A549 (cell line): ENCODE data around the gene NOTCH2. TPM values are rescaled to one million over a fixed set of nuclear protein-coding genes. Genes with fewer than 3 reads are reported as not detected.
"Not testable (repeated sequence)": the region's sequence is repeated elsewhere in the genome, so short reads cannot be mapped to it uniquely, and the experiment has no call there.

Experiments
- ATAC-seq, 2 experiments: fragments of 200-7000 bp in 1 of 2; fragments of >200 bp in 1 of 2; cut with Nextera tagmentation in 1 of 2; cut with Tn5 transposase in 1 of 2; 3 replicates each; pipeline versions ENCODE4 v1.8.0 to v1.9.1; 2018 to 2020; ENCODE audit warnings: mild to moderate bottlenecking in 1 of 2, moderate library complexity in 1 of 2
- CTCF ChIA-PET: fragments of 300-600 bp; sonication (Branson Sonifier 250); formaldehyde crosslinking; extraction: SDS; loops from one replicate; lab custom pipeline; 2021; ENCODE audit warnings: antibody characterized with exemption, inconsistent platforms; lab: Yijun Ruan, JAX
- POLR2A ChIA-PET: fragments of 350-600 bp; formaldehyde crosslinking; extraction: SDS; loops from one replicate; lab custom pipeline; 2021; ENCODE audit warnings: antibody characterized with exemption, inconsistent platforms; lab: Yijun Ruan, JAX
- DNase-seq, 2 experiments: peaks; one replicate each; pipeline versions ENCODE4 v3.0.0 to v3.0.0-alpha.2; 2011 to 2016; ENCODE audit warnings: low read depth in 1 of 2, low spot score in 1 of 2
- FAIRE-seq: peaks from 2 replicates; lab custom pipeline; 2011; peaks lifted over from hg19 to GRCh38; lab: Jason Lieb, UNC
- H3K27ac ChIP-seq, 2 experiments: fragments of >200 bp; sonication (Bioruptor Twin); formaldehyde crosslinking; 3 replicates each; pipeline ENCODE4 v1.5.1; 2016 to 2017
- H3K4me1 ChIP-seq: fragments of >200 bp; sonication (Bioruptor Twin); formaldehyde crosslinking; 3 replicates; pipeline ENCODE4 v1.6.1; 2016
- H3K4me2 ChIP-seq: fragments of >200 bp; sonication (Bioruptor Twin); formaldehyde crosslinking; 3 replicates; pipeline ENCODE4 v1.6.1; 2016
- H3K4me3 ChIP-seq: fragments of >200 bp; sonication (Bioruptor Twin); formaldehyde crosslinking; 3 replicates; pipeline ENCODE4 v1.5.1; 2016
- H3K9me3 ChIP-seq: fragments of >200 bp; sonication (Bioruptor Twin); formaldehyde crosslinking; 3 replicates; pipeline ENCODE4 v1.6.1; 2016
- WGBS: methylation state at CpG from one replicate; pipeline ENCODE4 v1.1.6; 2017; ENCODE audit errors: missing lambda C conversion rate; 5-methylcytosine and 5-hydroxymethylcytosine counted together
- polyA plus RNA-seq, 4 experiments: library from polyadenylated mRNA; depleted of rRNA in 3 of 4; stranded (reverse); fragments of >200 nt; fragmentation: RNase III in 1 of 4; extraction: RNeasy Plus Mini Kit Qiagen cat#74134 plus additional on column Dnase treatment in 1 of 4; gene quantifications; 2 replicates in 3 of 4; 3 replicates in 1 of 4; pipeline ENCODE4 v1.2.3, GENCODE V29; 2011 to 2017

The NOTCH2 gene
- polyA plus RNA-seq, 2 of the 4 experiments (the other 2 are of a cell fraction), result 11.6 to 15.0 TPM

DNA sequence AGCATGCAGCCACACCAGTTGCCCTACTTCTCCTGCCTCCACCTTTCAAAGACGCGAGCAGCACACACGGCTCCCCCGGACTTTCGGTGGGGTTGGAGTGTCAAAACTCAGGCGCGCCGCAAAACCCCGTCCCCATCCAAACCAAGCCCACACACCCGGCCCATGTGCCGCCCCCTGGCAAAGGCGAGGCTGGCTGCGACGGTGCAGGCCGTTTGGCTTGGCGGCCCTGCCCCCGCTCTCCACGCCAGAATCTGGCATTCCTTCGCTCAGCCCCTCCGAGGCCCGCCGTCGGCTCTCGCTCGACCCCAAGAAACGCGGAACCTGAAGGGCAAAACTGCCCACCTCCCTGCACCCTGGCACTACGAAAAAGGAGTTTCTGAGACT, 787 bp downstream of the NOTCH2 start:
- Histone ChIP-seq H3K27ac (peak overlapping the region in 1 of 2 experiments; percentile 85; a peak in 2 of 6 replicates), H3K4me3 (peak overlapping the region; percentile 52)
- POLR2A ChIA-PET, H3K9me3 ChIP-seq, DNase-seq, ATAC-seq, CTCF ChIA-PET, H3K4me1 ChIP-seq, FAIRE-seq, H3K4me2 ChIP-seq: not testable (repeated sequence)
- WGBS, result no CpG with 5 or more reads among the region's 28 CpGs

DNA sequence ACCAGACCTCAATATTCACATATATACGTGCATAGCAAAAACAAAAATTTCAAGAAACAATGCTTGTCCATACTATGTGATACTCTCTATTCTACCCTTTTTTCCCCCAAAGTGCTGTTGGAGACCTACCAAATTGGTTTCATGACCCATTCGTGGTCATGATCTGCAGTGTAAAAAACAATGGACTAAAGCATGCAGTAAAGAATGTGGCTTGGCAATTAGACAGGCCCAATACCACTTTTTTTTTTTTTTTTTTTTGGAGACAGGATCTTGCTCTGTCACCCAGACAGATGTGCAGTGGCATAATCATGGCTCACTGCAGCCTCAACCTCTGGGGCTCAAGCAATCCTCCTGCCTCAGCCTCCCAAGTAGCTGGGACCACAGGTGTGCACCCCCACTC, 21.3 kb downstream of the NOTCH2 start:
- FAIRE-seq, POLR2A ChIA-PET: not testable (repeated sequence)
- no CpG with 5 or more reads among the region's 2 CpGs for WGBS

DNA sequence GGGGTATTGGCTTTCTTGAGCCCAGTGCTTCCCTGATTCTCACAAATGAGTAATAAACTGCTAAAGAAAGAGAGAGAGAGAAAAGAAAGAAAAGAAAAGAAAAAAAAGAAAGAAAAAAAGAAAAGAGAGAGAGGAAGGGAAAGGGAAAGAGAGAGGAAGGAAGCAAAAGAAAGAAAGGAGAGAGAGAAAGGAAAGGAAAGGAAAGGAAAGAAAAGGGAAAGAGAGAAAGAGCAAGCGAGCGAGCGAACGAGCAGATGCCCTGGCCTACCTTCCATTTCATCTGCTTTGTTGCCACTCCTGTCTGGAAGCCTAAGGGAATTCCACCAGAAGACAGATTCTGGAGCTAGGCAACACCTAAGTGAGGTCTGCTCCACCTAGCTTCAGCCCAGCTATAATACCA, 27.7 kb downstream of the NOTCH2 start:
- H3K4me3 ChIP-seq, H3K4me2 ChIP-seq, H3K27ac ChIP-seq, FAIRE-seq, POLR2A ChIA-PET, H3K9me3 ChIP-seq, CTCF ChIA-PET, ATAC-seq, H3K4me1 ChIP-seq, DNase-seq: not testable (repeated sequence)
- WGBS, result no CpG with 5 or more reads among the region's 4 CpGs

More for the DNA sequence above, 21.3 kb downstream of the NOTCH2 start:
- H3K4me3 ChIP-seq, H3K9me3 ChIP-seq, H3K4me2 ChIP-seq, CTCF ChIA-PET, H3K27ac ChIP-seq, ATAC-seq, DNase-seq, H3K4me1 ChIP-seq: not testable (repeated sequence)

DNA sequence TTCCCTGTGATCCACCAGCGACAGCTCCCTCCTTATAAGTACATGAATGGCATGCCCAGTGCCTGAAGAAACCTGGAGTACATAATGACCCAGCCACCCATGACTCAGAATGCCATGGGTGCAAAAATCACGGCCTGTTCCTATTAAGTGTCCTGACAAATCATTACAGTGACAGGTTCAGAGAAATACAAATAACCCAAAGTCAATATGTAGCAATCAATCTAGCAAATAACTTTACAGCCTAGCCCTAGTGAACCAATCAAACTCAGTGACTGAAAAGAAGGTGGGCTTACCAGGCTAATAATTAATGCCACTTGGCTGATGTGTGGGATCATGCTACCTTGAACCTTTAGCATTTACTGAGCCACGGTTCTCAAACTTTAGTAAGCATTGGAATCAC, 37.2 kb downstream of the NOTCH2 start:
- FAIRE-seq, DNase-seq, H3K4me1 ChIP-seq, POLR2A ChIA-PET, ATAC-seq, H3K9me3 ChIP-seq, CTCF ChIA-PET, H3K4me2 ChIP-seq, H3K4me3 ChIP-seq, H3K27ac ChIP-seq: not testable (repeated sequence)
- WGBS, result no CpG with 5 or more reads among the region's 3 CpGs

DNA sequence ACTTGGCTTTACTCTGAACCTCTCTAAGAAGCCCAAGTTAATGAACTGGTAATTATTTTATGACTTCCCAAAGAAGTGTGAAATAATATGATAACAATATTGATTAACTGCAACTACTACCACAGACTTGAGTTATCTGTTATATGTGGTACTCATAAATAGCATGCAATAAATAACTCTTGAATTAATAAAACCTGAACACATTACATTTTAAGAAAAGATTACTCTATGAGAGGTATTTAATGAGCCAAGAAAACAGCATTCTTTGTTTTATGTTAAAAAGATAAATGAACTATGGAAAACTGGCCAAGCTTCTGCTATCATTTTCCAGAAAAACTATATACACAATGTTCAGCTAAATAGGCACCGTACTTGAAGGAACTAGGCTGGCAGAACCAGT, 45.7 kb downstream of the NOTCH2 start:
- H3K27ac ChIP-seq, POLR2A ChIA-PET, CTCF ChIA-PET, DNase-seq, H3K4me1 ChIP-seq, ATAC-seq, H3K9me3 ChIP-seq, H3K4me2 ChIP-seq, FAIRE-seq, H3K4me3 ChIP-seq: not testable (repeated sequence)
- WGBS, result no CpG with 5 or more reads among the region's 1 CpG

DNA sequence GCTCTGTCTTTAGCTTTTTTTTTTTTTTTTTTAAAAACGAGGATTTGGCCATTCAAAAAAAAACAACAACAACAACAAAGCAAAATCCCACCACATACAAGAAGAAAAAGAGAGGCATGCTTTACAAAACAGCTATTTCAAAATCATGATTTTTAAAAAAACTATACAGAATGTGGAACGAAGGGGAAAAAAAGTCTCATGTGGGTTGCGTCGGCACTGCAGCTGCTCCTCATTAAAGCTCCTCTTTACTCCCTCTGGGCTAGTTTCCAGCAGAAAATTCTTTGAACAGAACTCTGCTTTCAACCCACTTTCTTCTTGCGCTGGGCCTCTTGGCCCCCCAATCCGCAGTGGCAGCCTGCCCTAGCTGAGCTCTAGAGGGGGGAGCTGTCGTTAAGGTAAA, 54.5 kb downstream of the NOTCH2 start:
- 72% methylated on average over 5 of the region's 7 CpGs for WGBS
- FAIRE-seq, POLR2A ChIA-PET, H3K4me1 ChIP-seq, CTCF ChIA-PET, H3K9me3 ChIP-seq, DNase-seq, H3K4me2 ChIP-seq, H3K27ac ChIP-seq, ATAC-seq, H3K4me3 ChIP-seq: not testable (repeated sequence)

DNA sequence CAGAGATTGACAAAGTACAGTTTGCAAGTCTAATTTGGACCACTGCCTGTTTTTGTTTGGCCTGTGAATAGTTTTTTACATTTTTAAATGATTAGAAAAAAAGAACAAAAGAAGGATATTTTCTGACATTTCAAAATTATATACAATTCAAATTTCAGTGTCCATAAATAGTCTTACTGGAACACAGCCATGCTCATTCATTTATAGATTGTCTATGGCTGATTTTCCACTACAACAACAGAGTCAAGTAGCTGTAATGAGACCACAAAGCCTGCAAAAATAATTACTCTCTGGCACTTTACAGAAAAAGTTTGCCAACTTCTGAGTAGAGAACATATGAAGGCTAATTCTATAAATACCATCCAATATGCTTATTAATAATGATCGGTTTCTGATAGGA, 61.1 kb downstream of the NOTCH2 start:
- DNase-seq, H3K4me3 ChIP-seq, ATAC-seq, H3K27ac ChIP-seq, CTCF ChIA-PET, POLR2A ChIA-PET, FAIRE-seq, H3K4me2 ChIP-seq, H3K9me3 ChIP-seq, H3K4me1 ChIP-seq: not testable (repeated sequence)
- WGBS, result 36% methylated on average over 1 of the region's 1 CpG

DNA sequence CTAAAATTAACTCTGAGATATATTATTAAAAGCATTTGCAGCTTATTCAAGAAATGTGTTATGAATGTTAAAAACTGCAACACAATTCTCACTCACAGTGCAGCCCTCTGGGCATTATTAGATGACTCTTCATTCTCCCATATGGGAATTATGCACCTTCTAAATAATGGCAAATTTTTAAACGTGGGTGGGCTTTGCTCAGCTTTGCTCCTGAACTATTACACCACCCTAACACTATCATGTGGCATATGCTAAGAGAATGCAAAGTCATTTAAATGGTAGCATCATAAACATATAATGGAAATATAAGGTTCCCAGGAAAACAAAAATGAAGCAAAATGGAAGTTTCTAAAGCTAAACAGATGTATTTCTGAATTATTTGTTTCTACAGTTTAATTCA, 61.6 kb downstream of the NOTCH2 start:
- H3K4me1 ChIP-seq, DNase-seq, H3K27ac ChIP-seq, H3K4me2 ChIP-seq, H3K9me3 ChIP-seq, ATAC-seq, POLR2A ChIA-PET, H3K4me3 ChIP-seq, CTCF ChIA-PET, FAIRE-seq: not testable (repeated sequence)
- WGBS, result no CpG with 5 or more reads among the region's 1 CpG

DNA sequence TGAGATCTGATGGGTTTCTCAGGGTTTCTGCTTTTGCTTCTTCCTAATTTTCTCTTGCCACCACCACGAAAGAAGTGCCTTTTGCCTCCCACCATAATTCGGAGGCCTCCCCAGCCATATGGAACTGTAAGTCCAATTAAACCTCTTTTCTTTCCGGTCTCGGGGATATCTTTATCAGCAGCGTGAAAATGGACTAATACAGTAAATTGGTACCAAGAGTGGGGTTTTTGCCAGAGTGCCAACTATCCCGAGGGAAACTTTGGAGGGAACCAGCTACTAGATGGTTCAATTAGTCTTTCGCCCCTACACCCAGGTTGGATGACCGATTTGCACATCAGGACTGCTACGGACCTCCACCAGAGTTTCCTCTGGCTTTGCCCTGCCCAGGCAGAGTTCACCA, 68.4 kb downstream of the NOTCH2 start:
- POLR2A ChIA-PET, H3K4me1 ChIP-seq, DNase-seq, FAIRE-seq, H3K27ac ChIP-seq, CTCF ChIA-PET, H3K4me3 ChIP-seq, H3K4me2 ChIP-seq, ATAC-seq, H3K9me3 ChIP-seq: not testable (repeated sequence)
- WGBS, result 96% methylated on average over 8 of the region's 9 CpGs

DNA sequence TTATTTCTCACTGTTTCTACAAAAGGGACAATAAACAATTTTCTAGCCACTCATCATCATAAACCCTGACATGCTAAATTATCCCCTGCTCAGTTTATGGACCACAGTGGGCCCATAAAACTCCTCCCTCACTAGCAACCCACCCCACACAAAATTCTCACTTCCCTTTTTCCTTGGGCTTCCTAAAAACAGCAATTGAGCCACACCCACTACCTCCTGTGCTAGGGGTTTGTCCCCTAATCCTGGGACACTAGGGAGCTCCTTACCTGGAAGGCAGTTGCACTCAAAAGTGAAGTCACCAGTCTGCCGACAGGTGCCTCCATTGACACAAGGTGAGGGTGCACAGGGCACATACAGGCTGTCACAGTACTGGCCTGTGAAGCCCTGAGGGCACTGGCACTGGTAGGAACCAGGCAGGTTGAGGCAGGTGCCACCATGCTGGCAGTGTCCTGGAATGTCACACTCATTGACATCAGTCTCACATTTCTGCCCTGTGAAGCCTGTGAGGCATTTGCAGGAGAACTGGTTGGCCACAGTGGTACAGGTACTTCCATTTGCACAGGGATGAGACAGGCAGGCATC, 72.6 kb downstream of the NOTCH2 start:
- POLR2A ChIA-PET, H3K4me1 ChIP-seq, DNase-seq, H3K4me3 ChIP-seq, H3K9me3 ChIP-seq, CTCF ChIA-PET, FAIRE-seq, H3K4me2 ChIP-seq, H3K27ac ChIP-seq, ATAC-seq: not testable (repeated sequence)
- no CpG with 5 or more reads among the region's 1 CpG for WGBS

DNA sequence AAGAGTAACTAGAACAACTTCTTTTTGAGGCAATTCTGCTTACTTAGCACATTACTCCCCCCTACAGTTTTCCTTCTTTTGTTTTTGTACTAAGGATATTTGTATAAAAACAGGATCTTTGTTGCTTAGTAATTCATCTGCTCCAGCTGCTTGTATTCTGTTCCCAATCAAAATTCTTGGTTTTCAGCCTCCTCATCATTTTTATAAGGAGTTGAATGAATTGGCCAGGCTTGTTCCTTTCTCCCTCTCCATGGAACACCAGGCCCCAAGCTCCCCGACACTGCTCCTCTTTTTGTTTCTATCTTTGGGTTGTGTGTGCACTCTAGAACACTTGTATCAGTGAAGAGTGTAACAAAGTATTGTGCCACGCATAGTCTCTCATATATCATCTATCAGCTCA, 73.5 kb downstream of the NOTCH2 start:
- FAIRE-seq, DNase-seq, CTCF ChIA-PET, H3K9me3 ChIP-seq, H3K27ac ChIP-seq, ATAC-seq, H3K4me1 ChIP-seq, H3K4me3 ChIP-seq, H3K4me2 ChIP-seq, POLR2A ChIA-PET: not testable (repeated sequence)
- WGBS, result no CpG with 5 or more reads among the region's 2 CpGs
